ENCODE results near the gene ACACB. TPM values are rescaled to one million over a fixed set of nuclear protein-coding genes. Genes with fewer than 3 reads are reported as not detected.

ACACB gene
- total RNA-seq, 1 experiment from 2014 or later: 20.0 TPM

- TF ChIP-seq FOXP4 (CRISPR knock-in tag; IDR thresholded peaks at IDR 0.05) (no peak), ESRRA (CRISPR knock-in tag; IDR thresholded peaks at IDR 0.05; ENCODE audit: borderline replicate concordance) (no peak)
These were observed 173.7 kb downstream of the ACACB start (continued) for GRCh38 chr12:109290061-109290460.

- TF ChIP-seq SP1 (CRISPR knock-in tag; conservative IDR thresholded peaks at IDR 0.05) (0 out of 2 replicates have a peak, but pooled peaks have one; percentile 18), OVOL2 (CRISPR knock-in tag; IDR thresholded peaks at IDR 0.05; ENCODE audit: borderline replicate concordance) (no peak)
- H3K4me1 Mint-ChIP-seq: peaks cover 16% of the 10 kb centered on the region
- H3K27me3 Mint-ChIP-seq (ENCODE audit: low read depth): peaks cover 4% of the 10 kb centered on the region; the same call in 1 of the 2 replicates
- H3K4me3 Mint-ChIP-seq: peak overlapping the region; percentile 49
- H3K9me3 Mint-ChIP-seq: no peaks in the 10 kb centered on the region
- ChIA-PET CTCF (interaction anchor here (0.5 to 1.9 kb wide), 7 partner anchors 13 to 277 kb away, joined by 3 to 9 read pairs (median 5); no protein-coding TSS in a partner anchor), POLR2A (no interaction called here)
- DNase-seq (ENCODE audit: low spot score) (no peak), ATAC-seq (peak; percentile 6; the same call in 1 of the 2 replicates)
- no peak overlapping the region for H3K27ac Mint-ChIP-seq
- no peaks in the 10 kb centered on the region for H3K36me3 Mint-ChIP-seq
These were observed 174.7 kb downstream of the ACACB start for GRCh38 chr12:109291117-109291516.

DNA sequence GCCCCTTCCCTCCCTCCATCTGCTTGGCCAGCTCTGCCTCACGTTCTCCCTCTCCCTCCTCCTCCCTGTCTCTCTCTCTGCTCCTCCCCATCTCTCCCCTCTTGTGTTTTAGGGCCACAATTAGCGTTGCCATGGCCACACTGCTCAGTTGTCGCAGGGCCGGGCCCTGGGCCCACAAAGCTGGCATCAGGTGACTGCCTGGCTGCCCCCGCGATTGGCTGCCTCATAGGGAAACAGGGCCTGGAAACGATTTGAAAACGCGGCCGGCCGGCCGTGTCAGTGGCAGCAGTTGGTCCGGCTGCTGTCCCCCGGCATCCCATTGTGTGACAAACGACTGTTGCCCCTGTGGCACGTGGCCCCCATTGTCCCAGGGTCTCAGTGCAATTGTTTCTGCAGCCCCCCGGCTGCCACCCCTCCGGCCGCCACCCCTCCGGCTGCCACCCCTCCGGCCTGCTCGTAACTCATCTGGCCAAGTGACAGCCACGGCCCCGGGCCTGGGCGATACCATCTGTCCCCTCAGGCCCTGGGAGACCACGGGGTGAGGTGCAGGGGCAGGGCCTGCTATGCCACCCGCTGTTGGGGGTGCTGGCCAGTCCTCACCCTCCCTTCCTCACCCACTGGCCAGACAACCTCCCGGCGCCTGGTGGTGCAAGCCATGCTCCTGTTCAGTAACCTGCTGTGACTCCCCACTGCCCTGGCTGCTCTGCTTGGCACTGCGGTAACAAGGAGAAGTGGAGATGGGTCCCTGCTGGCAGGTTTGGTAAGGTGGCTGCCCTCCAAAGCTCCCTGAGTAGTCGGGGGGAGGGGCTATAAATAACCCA lies 175.3 kb downstream of the ACACB start:
- no peaks in the 10 kb centered on the region for H3K9me3 Mint-ChIP-seq
- DNase-seq (ENCODE audit: low spot score): peak; percentile 79
- H3K27me3 Mint-ChIP-seq (ENCODE audit: low read depth): peaks cover 4% of the 10 kb centered on the region; the same call in 1 of the 2 replicates
- no peak overlapping the region for H3K27ac Mint-ChIP-seq
- TF ChIP-seq USF2 (CRISPR knock-in tag; IDR thresholded peaks at IDR 0.05) (peak; percentile 90), CREB1 (CRISPR knock-in tag; IDR thresholded peaks at IDR 0.05) (no peak), MAX (CRISPR knock-in tag; IDR thresholded peaks at IDR 0.05) (peak; percentile 68), ZNF416 (CRISPR knock-in tag; IDR thresholded peaks at IDR 0.05) (no peak), ATF3 (CRISPR knock-in tag; conservative IDR thresholded peaks at IDR 0.05) (no peak), ZNF263 (CRISPR knock-in tag; IDR thresholded peaks at IDR 0.05; ENCODE audit: low read depth) (peak; percentile 94), MYBL2 (CRISPR knock-in tag; IDR thresholded peaks at IDR 0.05) (peak; percentile 97), ZNF317 (CRISPR knock-in tag; IDR thresholded peaks at IDR 0.05; ENCODE audit: borderline replicate concordance, low read depth) (0 out of 2 replicates have a peak, but pooled peaks have one; percentile 13), SOX15 (CRISPR knock-in tag; IDR thresholded peaks at IDR 0.05) (no peak), GTF2I (CRISPR knock-in tag; conservative IDR thresholded peaks at IDR 0.05) (0 out of 2 replicates have a peak, but pooled peaks have one; percentile 32), FOXK1 (CRISPR knock-in tag; IDR thresholded peaks at IDR 0.05) (peak; percentile 69), FOXP4 (CRISPR knock-in tag; IDR thresholded peaks at IDR 0.05) (0 out of 2 replicates have a peak, but pooled peaks have one; percentile 16), NFYB (CRISPR knock-in tag; conservative IDR thresholded peaks at IDR 0.05; ENCODE audit: low read depth) (peak; percentile 38; the same call in 1 of the 2 replicates), USF1 (CRISPR knock-in tag; IDR thresholded peaks at IDR 0.05) (peak; percentile 89)
- ChIA-PET POLR2A (no interaction called here), CTCF (interaction anchor here (0.5 to 1.9 kb wide), 8 partner anchors 14 to 278 kb away, joined by 3 to 9 read pairs (median 4); no protein-coding TSS in a partner anchor)
- ATAC-seq: peak; percentile 91
- H3K4me3 Mint-ChIP-seq: peak overlapping the region; percentile 49
- H3K36me3 Mint-ChIP-seq: no peaks in the 10 kb centered on the region
- peaks cover 16% of the 10 kb centered on the region for H3K4me1 Mint-ChIP-seq
